Activated naive CD8-positive, alpha-beta T cell treated with anti-CD3 and anti-CD28 coated beads, Interleukin-2, amount 10 ng/mL, durations not matched to agents 7 days and 5 days (primary cell): Measurements from ENCODE around the gene DLG2. TPM values are rescaled to one million over a fixed set of nuclear protein-coding genes. Genes with fewer than 3 reads are reported as not detected.

Experiments
- ATAC-seq: fragments of 150-1000 bp; cut with Tn5 transposase; one replicate; pipeline ENCODE4 v1.10.0; 2021; ENCODE audit warnings: low read depth, moderate library complexity
- POLR2A ChIA-PET: fragments of 350-600 bp; sonication (Branson Sonifier 250); formaldehyde crosslinking; loops from one replicate; lab custom pipeline; 2021; ENCODE audit warnings: antibody characterized with exemption; lab: Charles Lee
- DNase-seq: peaks from one replicate; pipeline ENCODE4 v3.0.0; 2021
- H3K27ac Mint-ChIP-seq: one replicate; pipeline ENCODE4 v1.8.0; 2022; ENCODE audit warnings: mild to moderate bottlenecking, mixed read lengths
- H3K27me3 Mint-ChIP-seq: one replicate; pipeline ENCODE4 v1.8.0; 2022; ENCODE audit warnings: mild to moderate bottlenecking, moderate library complexity, mixed read lengths
- H3K36me3 Mint-ChIP-seq: one replicate; pipeline ENCODE4 v1.8.0; 2021; ENCODE audit warnings: mild to moderate bottlenecking, mixed read lengths
- H3K4me1 Mint-ChIP-seq: one replicate; pipeline ENCODE4 v1.8.0; 2021; ENCODE audit warnings: mixed read lengths
- H3K4me3 Mint-ChIP-seq: one replicate; pipeline ENCODE4 v1.8.0; 2022; ENCODE audit warnings: mild to moderate bottlenecking, moderate library complexity, mixed read lengths
- H3K9me3 Mint-ChIP-seq: one replicate; pipeline ENCODE4 v1.8.0; 2021; ENCODE audit warnings: mixed read lengths
- total RNA-seq, 2 experiments: library from RNA; stranded (reverse); gene quantifications; one replicate each; pipeline ENCODE4 v1.2.3, GENCODE V29; 2021

Gene DLG2
- total RNA-seq, 2 experiments from 2014 or later = 2.6 to 3.4 TPM

- ATAC-seq (no peak), DNase-seq (no peak)
- Mint-ChIP-seq H3K27ac (no peak overlapping the region), H3K9me3 (no peaks in the 10 kb centered on the region), H3K4me3 (no peak overlapping the region), H3K36me3 (no peaks in the 10 kb centered on the region), H3K27me3 (no peaks in the 10 kb centered on the region), H3K4me1 (no peaks in the 10 kb centered on the region)
- POLR2A ChIA-PET = no interaction called here
These were observed 1604.9 kb downstream of the DLG2 start for GRCh38 chr11:84022201-84022600.

GRCh38 chr11:84021291-84021690 lies 1605.9 kb downstream of the DLG2 start:
- Mint-ChIP-seq H3K27ac (no peak overlapping the region), H3K36me3 (no peaks in the 10 kb centered on the region), H3K9me3 (no peaks in the 10 kb centered on the region), H3K4me3 (no peak overlapping the region), H3K4me1 (no peaks in the 10 kb centered on the region), H3K27me3 (no peaks in the 10 kb centered on the region)
- ATAC-seq (no peak), DNase-seq (no peak)
- POLR2A ChIA-PET = no interaction called here

- Mint-ChIP-seq H3K4me3 (no peak overlapping the region), H3K27me3 (no peaks in the 10 kb centered on the region), H3K9me3 (no peaks in the 10 kb centered on the region), H3K36me3 (no peaks in the 10 kb centered on the region), H3K27ac (no peak overlapping the region), H3K4me1 (no peaks in the 10 kb centered on the region)
- POLR2A ChIA-PET = no interaction called here
- no peak for DNase-seq
- no peak for ATAC-seq
These were observed 1607.5 kb downstream of the DLG2 start for GRCh38 chr11:84019571-84020194.

- Mint-ChIP-seq H3K27ac (no peak overlapping the region), H3K4me3 (no peak overlapping the region), H3K9me3 (peaks cover 1% of the 10 kb centered on the region), H3K27me3 (no peaks in the 10 kb centered on the region), H3K4me1 (no peaks in the 10 kb centered on the region), H3K36me3 (no peaks in the 10 kb centered on the region)
- POLR2A ChIA-PET = no interaction called here
- no peak for ATAC-seq
- DNase-seq = no peak
These were observed 1612.6 kb downstream of the DLG2 start for GRCh38 chr11:84014539-84014938.

GRCh38 chr11:84012171-84012826 lies 1614.8 kb downstream of the DLG2 start:
- Mint-ChIP-seq H3K4me1 (no peaks in the 10 kb centered on the region), H3K27me3 (no peaks in the 10 kb centered on the region), H3K27ac (no peak overlapping the region), H3K9me3 (peaks cover 5% of the 10 kb centered on the region), H3K36me3 (no peaks in the 10 kb centered on the region), H3K4me3 (no peak overlapping the region)
- DNase-seq = no peak
- POLR2A ChIA-PET = no interaction called here
- no peak for ATAC-seq

GRCh38 chr11:84003181-84003580 lies 1624.0 kb downstream of the DLG2 start:
- no peak for ATAC-seq
- no peaks in the 10 kb centered on the region for H3K4me1 Mint-ChIP-seq
- H3K9me3 Mint-ChIP-seq = peaks cover 22% of the 10 kb centered on the region
- DNase-seq = no peak
- no peaks in the 10 kb centered on the region for H3K36me3 Mint-ChIP-seq
- H3K27me3 Mint-ChIP-seq = no peaks in the 10 kb centered on the region
- H3K4me3 Mint-ChIP-seq = no peak overlapping the region
- POLR2A ChIA-PET = no interaction called here
- no peak overlapping the region for H3K27ac Mint-ChIP-seq

GRCh38 chr11:83998921-83999320 lies 1628.2 kb downstream of the DLG2 start:
- Mint-ChIP-seq H3K27me3 (no peaks in the 10 kb centered on the region), H3K9me3 (peaks cover 21% of the 10 kb centered on the region), H3K4me3 (no peak overlapping the region), H3K27ac (no peak overlapping the region), H3K36me3 (no peaks in the 10 kb centered on the region), H3K4me1 (no peaks in the 10 kb centered on the region)
- no peak for DNase-seq
- POLR2A ChIA-PET = no interaction called here
- no peak for ATAC-seq

- POLR2A ChIA-PET = no interaction called here
- ATAC-seq (no peak), DNase-seq (no peak)
- Mint-ChIP-seq H3K27me3 (no peaks in the 10 kb centered on the region), H3K4me3 (no peak overlapping the region), H3K27ac (no peak overlapping the region), H3K36me3 (no peaks in the 10 kb centered on the region), H3K4me1 (no peaks in the 10 kb centered on the region), H3K9me3 (peaks cover 8% of the 10 kb centered on the region)
These were observed 1636.9 kb downstream of the DLG2 start for GRCh38 chr11:83990160-83990733.

- POLR2A ChIA-PET = no interaction called here
- no peaks in the 10 kb centered on the region for H3K4me1 Mint-ChIP-seq
- no peaks in the 10 kb centered on the region for H3K36me3 Mint-ChIP-seq
- H3K27ac Mint-ChIP-seq = no peak overlapping the region
- no peak overlapping the region for H3K4me3 Mint-ChIP-seq
- DNase-seq (no peak), ATAC-seq (no peak)
- H3K9me3 Mint-ChIP-seq = peaks cover 2% of the 10 kb centered on the region
- H3K27me3 Mint-ChIP-seq = no peaks in the 10 kb centered on the region
These were observed 1644.3 kb downstream of the DLG2 start for GRCh38 chr11:83982825-83983224.

GRCh38 chr11:83979593-83979992 lies 1647.6 kb downstream of the DLG2 start:
- POLR2A ChIA-PET = no interaction called here
- DNase-seq (no peak), ATAC-seq (no peak)
- H3K9me3 Mint-ChIP-seq = no peaks in the 10 kb centered on the region
- H3K27me3 Mint-ChIP-seq = no peaks in the 10 kb centered on the region
- H3K4me1 Mint-ChIP-seq = no peaks in the 10 kb centered on the region
- H3K27ac Mint-ChIP-seq = no peak overlapping the region
- no peak overlapping the region for H3K4me3 Mint-ChIP-seq
- H3K36me3 Mint-ChIP-seq = no peaks in the 10 kb centered on the region

- H3K9me3 Mint-ChIP-seq = no peaks in the 10 kb centered on the region
- POLR2A ChIA-PET = no interaction called here
These were observed 1648.2 kb downstream of the DLG2 start for GRCh38 chr11:83978942-83979341.

GRCh38 chr11:83976086-83976485 lies 1651.1 kb downstream of the DLG2 start:
- H3K36me3 Mint-ChIP-seq = no peaks in the 10 kb centered on the region
- no peaks in the 10 kb centered on the region for H3K27me3 Mint-ChIP-seq
- no peak overlapping the region for H3K27ac Mint-ChIP-seq
- H3K4me3 Mint-ChIP-seq = no peak overlapping the region
- H3K9me3 Mint-ChIP-seq = no peaks in the 10 kb centered on the region
- no peak for ATAC-seq
- H3K4me1 Mint-ChIP-seq = no peaks in the 10 kb centered on the region
- DNase-seq = no peak
- POLR2A ChIA-PET = no interaction called here

More at GRCh38 chr11:83978942-83979341, 1648.2 kb downstream of the DLG2 start:
- H3K4me3 Mint-ChIP-seq = no peak overlapping the region
- DNase-seq (no peak), ATAC-seq (no peak)
- no peak overlapping the region for H3K27ac Mint-ChIP-seq
- no peaks in the 10 kb centered on the region for H3K27me3 Mint-ChIP-seq
- H3K4me1 Mint-ChIP-seq = no peaks in the 10 kb centered on the region
- no peaks in the 10 kb centered on the region for H3K36me3 Mint-ChIP-seq

GRCh38 chr11:83972536-83972935 lies 1654.6 kb downstream of the DLG2 start:
- Mint-ChIP-seq H3K27ac (no peak overlapping the region), H3K9me3 (no peaks in the 10 kb centered on the region), H3K27me3 (no peaks in the 10 kb centered on the region), H3K36me3 (no peaks in the 10 kb centered on the region), H3K4me3 (no peak overlapping the region), H3K4me1 (no peaks in the 10 kb centered on the region)
- no peak for DNase-seq
- ATAC-seq = no peak
- POLR2A ChIA-PET = no interaction called here

GRCh38 chr11:83971063-83971462 lies 1656.1 kb downstream of the DLG2 start:
- no peaks in the 10 kb centered on the region for H3K27me3 Mint-ChIP-seq

More at GRCh38 chr11:83971063-83971462, 1656.1 kb downstream of the DLG2 start:
- ATAC-seq (no peak), DNase-seq (no peak)
- POLR2A ChIA-PET = no interaction called here
- Mint-ChIP-seq H3K36me3 (no peaks in the 10 kb centered on the region), H3K9me3 (no peaks in the 10 kb centered on the region), H3K27ac (no peak overlapping the region), H3K4me1 (no peaks in the 10 kb centered on the region), H3K4me3 (no peak overlapping the region)
